ENCODE data around the gene UNC5A. TPM values are rescaled to one million over a fixed set of nuclear protein-coding genes. Genes with fewer than 3 reads are reported as not detected.

Gene UNC5A
- total and polyA plus RNA-seq, 2 of the 8 experiments (the other 6 are each of a cell fraction or from before 2014, with no cell fraction given): 4.0 to 7.6 TPM

- Histone ChIP-seq H3K23me2 (ENCODE audit: low read depth, low read length) (no peaks in the 10 kb centered on the region), H3K27me3 (replicated peaks in 1 of 4; ENCODE audit: control insufficient read depth in 3 of 4, extremely low read depth in 1 of 4, insufficient read depth in 3 of 4, low read length in 3 of 4) (no peaks in the 10 kb centered on the region)
Observed at GRCh38 chr5:176859916-176860315, 49.6 kb downstream of the UNC5A start.

More at GRCh38 chr5:176859916-176860315, 49.6 kb downstream of the UNC5A start:
- Histone ChIP-seq H4K91ac (replicated peaks; ENCODE audit: insufficient read length, low read length) (no peak overlapping the region), H3K56ac (replicated peaks; ENCODE audit: insufficient read length, low read depth, low read length) (no peak overlapping the region), H3K4me3 (ENCODE audit: extremely low read depth in 1 of 4, insufficient read depth in 2 of 4, low read depth in 3 of 4, low read length in 4 of 4) (no peak overlapping the region), H3K4ac (replicated peaks; ENCODE audit: insufficient read length, low read depth, low read length) (no peak overlapping the region), H2BK15ac (ENCODE audit: low read length) (no peak overlapping the region; the same call in 1 of the 2 replicates), H3K18ac (ENCODE audit: extremely low read depth, low read length) (no peak overlapping the region), H3K14ac (ENCODE audit: insufficient read length) (no peak overlapping the region), H2BK120ac (replicated peaks; ENCODE audit: low read depth, low read length) (no peak overlapping the region), H3K4me1 (replicated peaks in 1 of 4; ENCODE audit: control insufficient read depth in 3 of 4, insufficient read depth in 4 of 4, low read length in 3 of 4) (peaks cover 6 to 25% (median 23%) of the 10 kb centered on the region in 4 experiments), H3K79me1 (ENCODE audit: low read depth, low read length) (no peaks in the 10 kb centered on the region), H2BK5ac (ENCODE audit: low read depth, low read length) (no peak overlapping the region), H4K5ac (ENCODE audit: insufficient read length, low read depth, low read length) (no peak overlapping the region), H4K20me1 (replicated peaks in 1 of 2; ENCODE audit: control insufficient read depth in 1 of 2, insufficient read depth in 2 of 2, low read length in 2 of 2) (no peaks in the 10 kb centered on the region), H3K4me2 (ENCODE audit: insufficient read depth in 1 of 2, low read depth in 2 of 2, low read length in 2 of 2) (no peak overlapping the region), H2AK5ac (ENCODE audit: low read depth, low read length) (no peak overlapping the region), H4K8ac (ENCODE audit: extremely low read depth, insufficient read depth, low read length) (no peak overlapping the region), H2BK20ac (ENCODE audit: low read length) (no peak overlapping the region), H3K27ac (ENCODE audit: low read depth, low read length) (no peak overlapping the region; the same call in 1 of the 2 replicates), H2AFZ (ENCODE audit: low read length) (no peak overlapping the region), H3K23ac (ENCODE audit: insufficient read length) (no peak overlapping the region), H3K79me2 (ENCODE audit: control insufficient read depth in 1 of 2, insufficient read depth in 2 of 2, low read length in 2 of 2) (no peaks in the 10 kb centered on the region), H2BK12ac (ENCODE audit: low read depth, low read length) (no peak overlapping the region; the same call in 1 of the 2 replicates), H3K9ac (replicated peaks in 1 of 4; ENCODE audit: extremely low read depth in 1 of 4, low read depth in 3 of 4, low read length in 3 of 4) (no peak overlapping the region), H3K9me3 (ENCODE audit: insufficient read depth in 2 of 2, low read depth in 1 of 2, low read length in 1 of 2) (no peaks in the 10 kb centered on the region), H3K36me3 (ENCODE audit: control insufficient read depth in 2 of 4, insufficient read depth in 4 of 4, low read length in 3 of 4) (no peaks in the 10 kb centered on the region)
- no peak for TF ChIP-seq PHF8 (conservative IDR thresholded peaks at IDR 0.05; ENCODE audit: low read depth, low read length)
- TF ChIP-seq, protein P1, sequence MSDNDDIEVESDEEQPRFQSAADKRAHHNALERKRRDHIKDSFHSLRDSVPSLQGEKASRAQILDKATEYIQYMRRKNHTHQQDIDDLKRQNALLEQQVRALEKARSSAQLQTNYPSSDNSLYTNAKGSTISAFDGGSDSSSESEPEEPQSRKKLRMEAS (IDR thresholded peaks at IDR 0.05): no peak
- ChIA-PET POLR2A (ENCODE audit: partially characterized antibody) (no interaction called here), CTCF (ENCODE audit: partially characterized antibody) (interaction anchor here (1.0 to 4.9 kb wide), 5 partner anchors 21 to 202 kb away, joined by 3 to 17 read pairs (median 3); no protein-coding TSS in a partner anchor)
- WGBS, 2 experiments (ENCODE audit: extremely low coverage in 1 of 2, insufficient coverage in 1 of 2, insufficient read length in 1 of 2, insufficient replicate concordance in 2 of 2, low coverage in 1 of 2, low lambda C conversion rate in 2 of 2, missing lambda C conversion rate in 1 of 2): 88% methylated on average over 8 of the region's 10 CpGs; no CpG with 5 or more reads in 1 of the 2 experiments
- DNase-seq (ENCODE audit: low read depth in 1 of 2, low spot score in 2 of 2): no peak
- no peak for FAIRE-seq

Data from H1 (cell line).